Osteoblast (primary cell): ENCODE data around the gene KRTAP10-11. TPM values are rescaled to one million over a fixed set of nuclear protein-coding genes. Genes with fewer than 3 reads are reported as not detected.

Experiments used
- DNase-seq: peaks from one replicate; pipeline ENCODE4 v3.0.0; 2011; ENCODE audit warnings: low spot score, mixed read lengths; ENCODE audit not compliant: insufficient read length; ENCODE audit errors: missing footprints
- H2AFZ ChIP-seq: 2 replicates; pipeline ENCODE4 v1.6.0; 2011; ENCODE audit warnings: mild to moderate bottlenecking, low read length
- H3K27ac ChIP-seq: 2 replicates; pipeline ENCODE4 v1.5.1; 2011; ENCODE audit warnings: mild to moderate bottlenecking, low read depth, low read length, moderate library complexity
- H3K27me3 ChIP-seq: 2 replicates; pipeline ENCODE4 v1.6.0; 2012; ENCODE audit warnings: mild to moderate bottlenecking, control low read depth, inconsistent platforms, low read length, moderate library complexity; ENCODE audit not compliant: insufficient read depth
- H3K36me3 ChIP-seq: 2 replicates; pipeline ENCODE4 v1.5.1; 2011; ENCODE audit warnings: mild to moderate bottlenecking, low read length, control low read depth, moderate library complexity; ENCODE audit not compliant: insufficient read depth
- H3K4me1 ChIP-seq: 2 replicates; pipeline ENCODE4 v1.5.1; 2011; ENCODE audit warnings: mild to moderate bottlenecking, low read length, control low read depth, moderate library complexity; ENCODE audit not compliant: insufficient read depth
- H3K4me2 ChIP-seq: 2 replicates; pipeline ENCODE4 v1.6.0; 2011; ENCODE audit warnings: mild to moderate bottlenecking, low read length; ENCODE audit not compliant: insufficient read depth
- H3K4me3 ChIP-seq: fragments of 200-600 bp; sonication (generic); 3 replicates; pipeline ENCODE4 v1.5.1; 2012; ENCODE audit warnings: mild to moderate bottlenecking, low read length, inconsistent platforms; ENCODE audit not compliant: insufficient read depth
- H3K79me2 ChIP-seq: 2 replicates; pipeline ENCODE4 v1.6.0; 2012; ENCODE audit warnings: mild to moderate bottlenecking, low read length, control low read depth, inconsistent platforms; ENCODE audit not compliant: insufficient read depth
- H3K9me3 ChIP-seq: 2 replicates; pipeline ENCODE4 v1.5.1; 2011; ENCODE audit warnings: low read depth, low read length, control low read depth
- H4K20me1 ChIP-seq: 2 replicates; pipeline ENCODE4 v1.6.0; 2012; ENCODE audit warnings: mild to moderate bottlenecking, low read length, control low read depth; ENCODE audit not compliant: insufficient read depth
- CTCF ChIP-seq: IDR thresholded peaks from 2 replicates; pipeline ENCODE4 v1.5.1; 2011; ENCODE audit warnings: mild to moderate bottlenecking, low read depth, low read length, moderate library complexity; ENCODE audit errors: extremely low read depth
- total RNA-seq: library from RNA; depleted of rRNA; stranded (reverse); fragments of >200 nt; gene quantifications from 2 replicates; pipeline ENCODE4 v1.2.3, GENCODE V29; 2012

Gene KRTAP10-11
- total RNA-seq, 1 donor = not detected

GRCh38 chr21:44667612-44668011, 21.4 kb downstream of the KRTAP10-11 start:
- TF ChIP-seq CTCF = no peak
- Histone ChIP-seq H3K36me3 (no peaks in the 10 kb centered on the region), H3K4me3 (no peak overlapping the region), H3K9me3 (no peaks in the 10 kb centered on the region), H3K27me3 (no peaks in the 10 kb centered on the region), H3K79me2 (no peaks in the 10 kb centered on the region), H2AFZ (no peak overlapping the region), H3K4me2 (no peak overlapping the region), H3K4me1 (no peaks in the 10 kb centered on the region), H3K27ac (no peak overlapping the region), H4K20me1 (no peaks in the 10 kb centered on the region)
- DNase-seq = no peak

GRCh38 chr21:44670642-44671432, 24.6 kb downstream of the KRTAP10-11 start:
- H4K20me1 ChIP-seq = no peaks in the 10 kb centered on the region
- H3K4me3 ChIP-seq = no peak overlapping the region
- no peaks in the 10 kb centered on the region for H3K9me3 ChIP-seq
- no peaks in the 10 kb centered on the region for H3K36me3 ChIP-seq
- DNase-seq = no peak
- H2AFZ ChIP-seq = no peak overlapping the region
- no peak overlapping the region for H3K4me2 ChIP-seq
- no peaks in the 10 kb centered on the region for H3K4me1 ChIP-seq
- TF ChIP-seq CTCF = no peak
- H3K27me3 ChIP-seq = peaks cover 5% of the 10 kb centered on the region
- no peak overlapping the region for H3K27ac ChIP-seq
- no peaks in the 10 kb centered on the region for H3K79me2 ChIP-seq

- no peak overlapping the region for H3K4me2 ChIP-seq
- no peak overlapping the region for H3K27ac ChIP-seq
- H4K20me1 ChIP-seq = no peaks in the 10 kb centered on the region
- no peaks in the 10 kb centered on the region for H3K9me3 ChIP-seq
- no peaks in the 10 kb centered on the region for H3K79me2 ChIP-seq
- H3K36me3 ChIP-seq = no peaks in the 10 kb centered on the region
- TF ChIP-seq CTCF = no peak
- H3K4me3 ChIP-seq = no peak overlapping the region
- H3K27me3 ChIP-seq = peaks cover 12% of the 10 kb centered on the region
- H3K4me1 ChIP-seq = no peaks in the 10 kb centered on the region
- H2AFZ ChIP-seq = no peak overlapping the region
- no peak for DNase-seq
These were observed 25.7 kb downstream of the KRTAP10-11 start for GRCh38 chr21:44671911-44672310.

GRCh38 chr21:44677881-44678280, 31.7 kb downstream of the KRTAP10-11 start:
- no peak overlapping the region for H3K4me2 ChIP-seq
- no peaks in the 10 kb centered on the region for H3K9me3 ChIP-seq
- H4K20me1 ChIP-seq = no peaks in the 10 kb centered on the region
- H3K27me3 ChIP-seq = peaks cover 14% of the 10 kb centered on the region
- H3K4me3 ChIP-seq = no peak overlapping the region
- no peak for DNase-seq
- no peak overlapping the region for H3K27ac ChIP-seq
- no peaks in the 10 kb centered on the region for H3K79me2 ChIP-seq
- no peaks in the 10 kb centered on the region for H3K36me3 ChIP-seq
- no peak overlapping the region for H2AFZ ChIP-seq
- no peaks in the 10 kb centered on the region for H3K4me1 ChIP-seq
- TF ChIP-seq CTCF = no peak
